Measurements from ENCODE around the gene APLP1.
"Not testable (repeated sequence)": the region's sequence is repeated elsewhere in the genome, so short reads cannot be mapped to it uniquely, and the experiment has no call there.

The APLP1 gene

GRCh38 chr19:35882114-35882832, 13.9 kb downstream of the APLP1 start:
- DNase-seq (ENCODE audit: low read depth in 2 of 2) = no peak

GRCh38 chr19:35883882-35884281, 15.5 kb downstream of the APLP1 start:
- DNase-seq (ENCODE audit: low read depth in 2 of 2) = no peak

GRCh38 chr19:35885225-35885738, 16.9 kb downstream of the APLP1 start:
- no peak for DNase-seq (ENCODE audit: low read depth in 2 of 2)

- no peak for DNase-seq (ENCODE audit: low read depth in 2 of 2)
Observed at GRCh38 chr19:35885904-35886303, 17.5 kb downstream of the APLP1 start.

GRCh38 chr19:35887197-35887596, 18.8 kb downstream of the APLP1 start:
- no peak for DNase-seq (ENCODE audit: low read depth in 2 of 2)

GRCh38 chr19:35888398-35888797, 20.0 kb downstream of the APLP1 start:
- DNase-seq (ENCODE audit: low read depth in 2 of 2) = no peak

- DNase-seq (ENCODE audit: low read depth in 2 of 2) = no peak
Observed at GRCh38 chr19:35889370-35890112, 21.2 kb downstream of the APLP1 start.

- no peak for DNase-seq (ENCODE audit: low read depth in 2 of 2)
Observed at GRCh38 chr19:35890113-35890650, 21.8 kb downstream of the APLP1 start.

GRCh38 chr19:35891819-35892218, 23.4 kb downstream of the APLP1 start:
- not testable (repeated sequence) for DNase-seq (ENCODE audit: low read depth in 2 of 2)

GRCh38 chr19:35894342-35894741, 26.0 kb downstream of the APLP1 start:
- DNase-seq (ENCODE audit: low read depth in 2 of 2) = no peak

GRCh38 chr19:35895911-35896642, 27.7 kb downstream of the APLP1 start:
- no peak for DNase-seq (ENCODE audit: low read depth in 2 of 2)

GRCh38 chr19:35896643-35897040, 28.3 kb downstream of the APLP1 start:
- DNase-seq (ENCODE audit: low read depth in 2 of 2) = no peak

- DNase-seq (ENCODE audit: low read depth in 2 of 2) = no peak
Observed at GRCh38 chr19:35897706-35898451, 29.5 kb downstream of the APLP1 start.

GRCh38 chr19:35898499-35898809, 30.1 kb downstream of the APLP1 start:
- no peak for DNase-seq (ENCODE audit: low read depth in 2 of 2)

- peak; percentile 63 to 80 for DNase-seq (ENCODE audit: low read depth in 2 of 2)
Observed at GRCh38 chr19:35899547-35900214, 31.3 kb downstream of the APLP1 start.

GRCh38 chr19:35901055-35901644, 32.8 kb downstream of the APLP1 start:
- no peak for DNase-seq (ENCODE audit: low read depth in 2 of 2)

GRCh38 chr19:35901854-35902661, 33.7 kb downstream of the APLP1 start, which contains the start of gene HCST:
TSS of gene HCST (plus strand) at chr19:35902529. CDS start at chr19:35902594, 65 bp downstream.
- no peak for DNase-seq (ENCODE audit: low read depth in 2 of 2)

GRCh38 chr19:35902870-35903475, 34.6 kb downstream of the APLP1 start:
- no peak for DNase-seq (ENCODE audit: low read depth in 2 of 2)

GRCh38 chr19:35903550-35904179, 35.3 kb downstream of the APLP1 start:
- DNase-seq (ENCODE audit: low read depth in 2 of 2) = peak; percentile 68 to 84

All from stimulated activated CD4-positive, alpha-beta T cell treated with anti-CD3 and anti-CD28 coated beads, Interleukin-1b, Interleukin-23, amount 100 ng/mL, for 1 hour (primary cell).